SIG-M5 treated with dmso at 0.1 percent for 504 hours (cell line): ENCODE results near the gene PPP4R1.

ENCODE experiments used
- DNase-seq: peaks from one replicate; lab custom pipeline; 2025; ENCODE audit not compliant: unreplicated experiment; lab: John Stamatoyannopoulos, UW

PPP4R1 gene

DNA sequence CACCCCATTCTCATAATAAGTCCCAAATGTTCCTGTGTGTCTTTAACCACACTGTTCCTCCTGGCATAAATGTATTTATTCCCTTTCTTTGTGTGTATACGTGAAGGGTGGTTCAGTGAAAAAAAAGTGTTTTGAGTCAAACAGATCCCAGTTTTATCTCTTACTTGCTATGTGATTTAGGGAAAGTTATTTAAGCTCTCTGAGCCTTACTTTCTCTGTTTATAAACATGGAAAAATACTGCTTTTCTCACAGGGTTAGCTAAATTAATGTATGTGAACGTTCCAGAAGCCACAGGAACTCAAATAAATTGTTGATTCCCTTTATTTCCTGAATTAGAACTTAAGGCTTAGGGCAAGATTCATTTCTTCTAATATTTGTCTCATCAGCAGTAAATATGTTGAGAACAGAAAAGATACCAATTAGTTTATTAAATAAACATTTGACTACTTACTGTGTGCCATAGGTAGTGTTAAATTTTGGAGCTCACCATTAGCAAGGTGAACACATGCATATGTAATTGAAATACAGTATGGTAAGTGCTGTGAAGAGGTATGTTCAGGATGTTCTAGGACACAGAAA, 105.8 kb downstream of the PPP4R1 start:
- no peak for DNase-seq

DNA sequence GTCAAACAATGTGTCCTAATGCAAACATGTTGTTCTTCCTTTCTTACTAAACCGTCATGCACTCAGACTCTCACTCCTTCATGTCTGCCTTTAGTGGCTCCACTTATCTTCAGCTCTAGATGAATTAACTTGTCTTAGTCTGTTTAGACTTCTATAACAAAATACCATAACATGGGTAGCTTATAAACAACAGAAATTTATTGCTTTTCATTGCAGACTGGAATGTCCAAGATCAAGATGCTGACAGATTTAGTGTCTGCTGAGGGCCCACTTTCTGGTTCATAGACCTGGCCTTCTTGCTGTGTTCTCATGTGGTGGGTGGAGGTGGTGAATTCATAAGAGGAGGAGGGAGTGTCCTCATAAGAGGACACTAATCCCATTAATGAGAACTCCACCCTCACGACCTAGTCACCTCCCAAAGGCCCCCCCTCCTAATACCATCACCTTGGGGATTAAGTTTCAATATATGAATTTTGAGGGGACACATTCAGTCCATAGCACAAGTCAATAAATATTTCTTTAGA, 106.7 kb downstream of the PPP4R1 start:
- DNase-seq: no peak

- no peak for DNase-seq
These were observed 108.1 kb downstream of the PPP4R1 start for GRCh38 chr18:9506046-9506792.
